Endometrium (tissue), 2 donors: ENCODE data around the gene DENND11.
"Not testable (repeated sequence)": the region's sequence is repeated elsewhere in the genome, so short reads cannot be mapped to it uniquely, and the experiment has no call there.

Experiments used
- FAIRE-seq: peaks from 2 replicates; lab custom pipeline; 2012; peaks lifted over from hg19 to GRCh38; lab: Jason Lieb, UNC
- donor health status: control.
- donor health status: control.

DENND11 gene

GRCh38 chr7:141708351-141708750 is 6.4 kb upstream of the DENND11 start, which contains the start of gene WEE2:
WEE2 (plus strand) TSS chr7:141708353; CDS start chr7:141708759, 406 bp downstream.
- FAIRE-seq = no peak

- FAIRE-seq = no peak
These were observed 4.5 kb upstream of the DENND11 start for GRCh38 chr7:141706239-141707064.

- no peak for FAIRE-seq
These were observed 2.8 kb upstream of the DENND11 start for GRCh38 chr7:141704741-141705140.

- FAIRE-seq = no peak
These were observed 2.1 kb upstream of the DENND11 start for GRCh38 chr7:141704112-141704511.

- no peak for FAIRE-seq
These were observed 926 bp upstream of the DENND11 start for GRCh38 chr7:141702892-141703291.

- no peak for FAIRE-seq
These were observed 398 bp downstream of the DENND11 start for GRCh38 chr7:141701489-141702046.

- FAIRE-seq = no peak
These were observed 1.1 kb downstream of the DENND11 start for GRCh38 chr7:141700848-141701371.

- no peak for FAIRE-seq
These were observed 1.6 kb downstream of the DENND11 start for GRCh38 chr7:141700296-141700847.

GRCh38 chr7:141699860-141700259 is 2.1 kb downstream of the DENND11 start:
- no peak for FAIRE-seq

GRCh38 chr7:141698247-141699015 is 3.5 kb downstream of the DENND11 start:
- FAIRE-seq = no peak

GRCh38 chr7:141697211-141697871 is 4.6 kb downstream of the DENND11 start:
- no peak for FAIRE-seq

GRCh38 chr7:141696348-141696747 is 5.6 kb downstream of the DENND11 start:
- no peak for FAIRE-seq

- no peak for FAIRE-seq
These were observed 6.1 kb downstream of the DENND11 start for GRCh38 chr7:141695803-141696289.

- FAIRE-seq = no peak
These were observed 8.9 kb downstream of the DENND11 start for GRCh38 chr7:141693082-141693481.

- no peak for FAIRE-seq
These were observed 10.0 kb downstream of the DENND11 start for GRCh38 chr7:141691961-141692360.

- no peak for FAIRE-seq
These were observed 10.4 kb downstream of the DENND11 start for GRCh38 chr7:141691540-141691939.

GRCh38 chr7:141689072-141689825 is 12.7 kb downstream of the DENND11 start:
- FAIRE-seq = not testable (repeated sequence)

- FAIRE-seq = no peak
These were observed 13.9 kb downstream of the DENND11 start for GRCh38 chr7:141688043-141688442.

- FAIRE-seq = no peak
These were observed 15.3 kb downstream of the DENND11 start for GRCh38 chr7:141686670-141687069.

- no peak for FAIRE-seq
These were observed 15.9 kb downstream of the DENND11 start for GRCh38 chr7:141686074-141686473.
